ENCODE measurements around the gene ATP2A3. TPM values are rescaled to one million over a fixed set of nuclear protein-coding genes. Genes with fewer than 3 reads are reported as not detected.

Gene ATP2A3
- total RNA-seq, 2 donors from 2014 or later = 16.3 to 44.5 TPM

- H3K4me3 ChIP-seq = no peak overlapping the region
- no peaks in the 10 kb centered on the region for H3K27me3 ChIP-seq (replicated peaks; ENCODE audit: insufficient read depth)
- H3K9me3 ChIP-seq = no peaks in the 10 kb centered on the region
- no peaks in the 10 kb centered on the region for H3K4me1 ChIP-seq (replicated peaks)
- intact Hi-C loops (cut with DNase I) = no loop called here
- H3K27ac ChIP-seq = no peak overlapping the region
- no peak for DNase-seq (ENCODE audit: low spot score)
- TF ChIP-seq CTCF (IDR thresholded peaks at IDR 0.05) (no peak), POLR2A (IDR thresholded peaks at IDR 0.05) (no peak), POLR2AphosphoS5 (IDR thresholded peaks at IDR 0.05) (no peak)
- WGBS = 86% methylated on average over 25 of the region's 25 CpGs
- no peaks in the 10 kb centered on the region for H3K36me3 ChIP-seq
These were observed 61.0 kb downstream of the ATP2A3 start for GRCh38 chr17:3903051-3903825.

GRCh38 chr17:3900646-3901045 is 63.6 kb downstream of the ATP2A3 start:
- no peaks in the 10 kb centered on the region for H3K9me3 ChIP-seq
- no peaks in the 10 kb centered on the region for H3K36me3 ChIP-seq
- intact Hi-C loops (cut with DNase I) = no loop called here
- no peaks in the 10 kb centered on the region for H3K4me1 ChIP-seq (replicated peaks)
- no peaks in the 10 kb centered on the region for H3K27me3 ChIP-seq (replicated peaks; ENCODE audit: insufficient read depth)
- no peak overlapping the region for H3K4me3 ChIP-seq
- no peak overlapping the region for H3K27ac ChIP-seq
- 50% methylated on average over 6 of the region's 6 CpGs for WGBS
- no peak for TF ChIP-seq POLR2A (IDR thresholded peaks at IDR 0.05)
- no peak for TF ChIP-seq CTCF (IDR thresholded peaks at IDR 0.05)
- TF ChIP-seq POLR2AphosphoS5 (IDR thresholded peaks at IDR 0.05) = no peak
- no peak for DNase-seq (ENCODE audit: low spot score)

GRCh38 chr17:3897731-3898130 is 66.5 kb downstream of the ATP2A3 start:
- intact Hi-C loops (cut with DNase I) = no loop called here
- H3K4me3 ChIP-seq = no peak overlapping the region
- no peaks in the 10 kb centered on the region for H3K36me3 ChIP-seq
- no peak for DNase-seq (ENCODE audit: low spot score)
- peaks cover 11% of the 10 kb centered on the region for H3K4me1 ChIP-seq (replicated peaks)
- TF ChIP-seq POLR2AphosphoS5 (IDR thresholded peaks at IDR 0.05) = no peak
- TF ChIP-seq CTCF (IDR thresholded peaks at IDR 0.05) = no peak
- TF ChIP-seq POLR2A (IDR thresholded peaks at IDR 0.05) = no peak
- H3K27ac ChIP-seq = no peak overlapping the region
- H3K27me3 ChIP-seq (replicated peaks; ENCODE audit: insufficient read depth) = no peaks in the 10 kb centered on the region
- H3K9me3 ChIP-seq = no peaks in the 10 kb centered on the region
- 95% methylated on average over 12 of the region's 12 CpGs for whole genome bisulfite sequencing

- Histone ChIP-seq H3K27ac (peak overlapping the region in 1 of 2 donors; percentile 87), H3K27me3 (replicated peaks; ENCODE audit: insufficient read depth) (no peaks in the 10 kb centered on the region), H3K4me3 (no peak overlapping the region), H3K9me3 (no peaks in the 10 kb centered on the region), H3K36me3 (no peaks in the 10 kb centered on the region), H3K4me1 (replicated peaks) (peaks cover 13% of the 10 kb centered on the region)
- DNase-seq (ENCODE audit: low spot score) = no peak
- intact Hi-C loops (cut with DNase I) = no loop called here
- WGBS = 86% methylated on average over 6 of the region's 6 CpGs
- TF ChIP-seq POLR2AphosphoS5 (IDR thresholded peaks at IDR 0.05) = no peak
- TF ChIP-seq CTCF (IDR thresholded peaks at IDR 0.05) = no peak
- no peak for TF ChIP-seq POLR2A (IDR thresholded peaks at IDR 0.05)
These were observed 67.3 kb downstream of the ATP2A3 start for GRCh38 chr17:3896968-3897235.

All from prostate gland (tissue), 2 donors.